Brain microvascular endothelial cell (primary cell): ENCODE measurements around the gene KEL.

Experiments
- DNase-seq: peaks from one replicate; pipeline ENCODE4 v3.0.0-alpha.2; 2020
- H3K27ac ChIP-seq: fragments of 250-450 bp; sonication (Bioruptor Pico); 2 replicates; pipeline ENCODE4 v1.5.1; 2020; ENCODE audit warnings: mild to moderate bottlenecking, moderate library complexity
- H3K27me3 ChIP-seq: fragments of 250-450 bp; sonication (Bioruptor Pico); replicated peaks from 2 replicates; pipeline ENCODE4 v1.5.1; 2020; ENCODE audit warnings: mild to moderate bottlenecking
- H3K36me3 ChIP-seq: fragments of 250-450 bp; sonication (Bioruptor Pico); replicated peaks from 2 replicates; pipeline ENCODE4 v1.5.1; 2020; ENCODE audit warnings: mild to moderate bottlenecking
- H3K4me3 ChIP-seq: 2 replicates; pipeline ENCODE4 v1.5.1; 2011; ENCODE audit warnings: low read depth, mild to moderate bottlenecking, control low read depth, low read length, moderate library complexity
- CTCF ChIP-seq: IDR thresholded peaks from 2 replicates; pipeline ENCODE4 v1.5.1; 2011; ENCODE audit warnings: low read depth, mild to moderate bottlenecking, moderate library complexity, low read length, control low read depth, inconsistent platforms; ENCODE audit errors: missing control alignments
- in situ Hi-C: cut with HindIII; loops from 2 replicates; pipeline ENCODE4 v1.10.0; 2017; ENCODE audit warnings: low sequenced_read_pairs, low pct_ligation_motif_present

The KEL gene

GRCh38 chr7:142927085-142927745, 34.9 kb downstream of the KEL start:
- Histone ChIP-seq H3K27me3 (no peaks in the 10 kb centered on the region), H3K27ac (no peak overlapping the region), H3K36me3 (no peaks in the 10 kb centered on the region), H3K4me3 (no peak overlapping the region)
- no peak for TF ChIP-seq CTCF
- no peak for DNase-seq
- in situ Hi-C loops: no loop called here

- Histone ChIP-seq H3K36me3 (no peaks in the 10 kb centered on the region), H3K4me3 (no peak overlapping the region), H3K27me3 (no peaks in the 10 kb centered on the region), H3K27ac (no peak overlapping the region)
- DNase-seq: no peak
- TF ChIP-seq CTCF: no peak
- in situ Hi-C loops: no loop called here
Measured at GRCh38 chr7:142925413-142925812, 36.8 kb downstream of the KEL start.

GRCh38 chr7:142923391-142923790, 38.8 kb downstream of the KEL start:
- no peak for DNase-seq
- Histone ChIP-seq H3K4me3 (no peak overlapping the region), H3K27ac (no peak overlapping the region), H3K27me3 (no peaks in the 10 kb centered on the region), H3K36me3 (no peaks in the 10 kb centered on the region)
- TF ChIP-seq CTCF: no peak
- in situ Hi-C loops: no loop called here

- H3K36me3 ChIP-seq: no peaks in the 10 kb centered on the region
- TF ChIP-seq CTCF: no peak
- no peak overlapping the region for H3K4me3 ChIP-seq
- peaks cover 2% of the 10 kb centered on the region for H3K27me3 ChIP-seq
- H3K27ac ChIP-seq: no peak overlapping the region
- DNase-seq: no peak
- in situ Hi-C loops: no loop called here
Measured at GRCh38 chr7:142919656-142920055, 42.5 kb downstream of the KEL start.

GRCh38 chr7:142918901-142919300, 43.3 kb downstream of the KEL start:
- Histone ChIP-seq H3K27me3 (peaks cover 2% of the 10 kb centered on the region), H3K27ac (no peak overlapping the region), H3K36me3 (no peaks in the 10 kb centered on the region), H3K4me3 (no peak overlapping the region)
- TF ChIP-seq CTCF: no peak
- no peak for DNase-seq
- in situ Hi-C loops: no loop called here

- Histone ChIP-seq H3K36me3 (no peaks in the 10 kb centered on the region), H3K27me3 (peaks cover 2% of the 10 kb centered on the region), H3K27ac (no peak overlapping the region), H3K4me3 (no peak overlapping the region)
- TF ChIP-seq CTCF: no peak
- no peak for DNase-seq
- in situ Hi-C loops: no loop called here
Measured at GRCh38 chr7:142917447-142917846, 44.7 kb downstream of the KEL start.
